MCF 10A (cell line): ENCODE measurements around the gene ACTN4. TPM values are rescaled to one million over a fixed set of nuclear protein-coding genes. Genes with fewer than 3 reads are reported as not detected.

ENCODE experiments used
- BruUV-seq: library from RNA; stranded (reverse); fragments of 400-500 nt; replicated peaks from 2 replicates; lab custom pipeline; 2021; lab: Mats Ljungman, UMichigan
- CTCF ChIA-PET: fragments of 300-600 bp; sonication (Branson Sonifier 250); formaldehyde crosslinking; extraction: SDS; loops from one replicate; lab custom pipeline; 2021; ENCODE audit warnings: antibody characterized with exemption, inconsistent platforms; lab: Yijun Ruan, JAX
- POLR2A ChIA-PET: fragments of 300-600, 350-650 bp; sonication (Branson Sonifier 250); formaldehyde crosslinking; extraction: SDS; loops from one replicate; lab custom pipeline; 2020; ENCODE audit warnings: antibody characterized with exemption, inconsistent platforms; lab: Yijun Ruan, JAX
- DNase-seq: peaks from one replicate; pipeline ENCODE4 v3.0.0-alpha.2; 2018; ENCODE audit not compliant: unreplicated experiment
- H3K27ac Mint-ChIP-seq: one replicate; pipeline ENCODE4 v1.8.0; 2022; ENCODE audit warnings: mild to moderate bottlenecking, low read depth, mixed read lengths; ENCODE audit not compliant: unreplicated experiment
- H3K27me3 Mint-ChIP-seq: one replicate; pipeline ENCODE4 v1.8.0; 2022; ENCODE audit warnings: mixed read lengths; ENCODE audit not compliant: insufficient read depth, unreplicated experiment
- H3K36me3 Mint-ChIP-seq: one replicate; pipeline ENCODE4 v1.8.0; 2022; ENCODE audit warnings: mild to moderate bottlenecking, moderate library complexity, mixed read lengths; ENCODE audit not compliant: insufficient read depth, unreplicated experiment
- H3K4me1 Mint-ChIP-seq: one replicate; pipeline ENCODE4 v1.8.0; 2022; ENCODE audit warnings: mixed read lengths; ENCODE audit not compliant: insufficient read depth, unreplicated experiment
- H3K4me3 Mint-ChIP-seq: one replicate; pipeline ENCODE4 v1.8.0; 2022; ENCODE audit warnings: mild to moderate bottlenecking, moderate library complexity, mixed read lengths; ENCODE audit not compliant: unreplicated experiment
- H3K9me3 Mint-ChIP-seq: one replicate; pipeline ENCODE4 v1.8.0; 2022; ENCODE audit warnings: mixed read lengths; ENCODE audit not compliant: unreplicated experiment
- intact Hi-C: fragments of 100-400 bp; cut with micrococcal nuclease; formaldehyde crosslinking; loops from 2 replicates; pipeline ENCODE4 v1.14.1; 2022
- total RNA-seq: library from RNA; stranded (reverse); gene quantifications from 2 replicates; pipeline ENCODE4 v1.2.3, GENCODE V29; 2022
- TF ChIP-seq, protein P1 (sequence below): fragments of 200-600 bp; IDR thresholded peaks from one replicate; pipeline ENCODE4 v1.8.0; 2022; ENCODE audit warnings: antibody characterized with exemption, mild to moderate bottlenecking; ENCODE audit not compliant: unreplicated experiment

The ACTN4 gene
- total RNA-seq, 1 experiment from 2014 or later: 300 TPM

DNA sequence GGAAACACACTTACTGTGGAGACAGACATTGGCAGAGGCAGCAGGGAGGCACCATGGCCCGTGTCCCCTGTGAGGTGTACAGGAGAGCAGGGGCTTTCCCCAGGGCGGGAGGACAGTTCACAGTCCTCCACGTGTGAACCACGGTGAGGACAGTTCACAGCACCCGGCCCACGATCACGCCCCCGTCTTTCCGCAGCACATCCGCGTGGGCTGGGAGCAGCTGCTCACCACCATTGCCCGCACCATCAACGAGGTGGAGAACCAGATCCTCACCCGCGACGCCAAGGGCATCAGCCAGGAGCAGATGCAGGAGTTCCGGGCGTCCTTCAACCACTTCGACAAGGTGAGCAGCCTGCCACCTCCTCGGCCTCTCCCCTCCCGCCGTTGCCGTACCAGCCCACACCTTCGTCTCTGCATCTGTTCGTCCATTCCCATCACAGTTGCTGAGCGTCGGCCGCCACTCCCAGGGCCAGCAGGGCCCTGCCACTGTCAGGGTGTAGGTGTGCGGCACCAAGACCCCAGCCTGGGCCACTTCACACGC is 79.4 kb downstream of the ACTN4 start:
- Mint-ChIP-seq H3K36me3 (peaks cover 90% of the 10 kb centered on the region), H3K27me3 (no peaks in the 10 kb centered on the region), H3K27ac (no peak overlapping the region), H3K9me3 (no peaks in the 10 kb centered on the region), H3K4me1 (peaks cover 4% of the 10 kb centered on the region), H3K4me3 (no peak overlapping the region)
- no peak for DNase-seq
- no TSS peak for BruUV-seq
- TF ChIP-seq, protein P1, sequence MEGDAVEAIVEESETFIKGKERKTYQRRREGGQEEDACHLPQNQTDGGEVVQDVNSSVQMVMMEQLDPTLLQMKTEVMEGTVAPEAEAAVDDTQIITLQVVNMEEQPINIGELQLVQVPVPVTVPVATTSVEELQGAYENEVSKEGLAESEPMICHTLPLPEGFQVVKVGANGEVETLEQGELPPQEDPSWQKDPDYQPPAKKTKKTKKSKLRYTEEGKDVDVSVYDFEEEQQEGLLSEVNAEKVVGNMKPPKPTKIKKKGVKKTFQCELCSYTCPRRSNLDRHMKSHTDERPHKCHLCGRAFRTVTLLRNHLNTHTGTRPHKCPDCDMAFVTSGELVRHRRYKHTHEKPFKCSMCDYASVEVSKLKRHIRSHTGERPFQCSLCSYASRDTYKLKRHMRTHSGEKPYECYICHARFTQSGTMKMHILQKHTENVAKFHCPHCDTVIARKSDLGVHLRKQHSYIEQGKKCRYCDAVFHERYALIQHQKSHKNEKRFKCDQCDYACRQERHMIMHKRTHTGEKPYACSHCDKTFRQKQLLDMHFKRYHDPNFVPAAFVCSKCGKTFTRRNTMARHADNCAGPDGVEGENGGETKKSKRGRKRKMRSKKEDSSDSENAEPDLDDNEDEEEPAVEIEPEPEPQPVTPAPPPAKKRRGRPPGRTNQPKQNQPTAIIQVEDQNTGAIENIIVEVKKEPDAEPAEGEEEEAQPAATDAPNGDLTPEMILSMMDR: no peak
- CTCF ChIA-PET: no interaction called here
- intact Hi-C loops: no loop called here
- POLR2A ChIA-PET: no interaction called here

DNA sequence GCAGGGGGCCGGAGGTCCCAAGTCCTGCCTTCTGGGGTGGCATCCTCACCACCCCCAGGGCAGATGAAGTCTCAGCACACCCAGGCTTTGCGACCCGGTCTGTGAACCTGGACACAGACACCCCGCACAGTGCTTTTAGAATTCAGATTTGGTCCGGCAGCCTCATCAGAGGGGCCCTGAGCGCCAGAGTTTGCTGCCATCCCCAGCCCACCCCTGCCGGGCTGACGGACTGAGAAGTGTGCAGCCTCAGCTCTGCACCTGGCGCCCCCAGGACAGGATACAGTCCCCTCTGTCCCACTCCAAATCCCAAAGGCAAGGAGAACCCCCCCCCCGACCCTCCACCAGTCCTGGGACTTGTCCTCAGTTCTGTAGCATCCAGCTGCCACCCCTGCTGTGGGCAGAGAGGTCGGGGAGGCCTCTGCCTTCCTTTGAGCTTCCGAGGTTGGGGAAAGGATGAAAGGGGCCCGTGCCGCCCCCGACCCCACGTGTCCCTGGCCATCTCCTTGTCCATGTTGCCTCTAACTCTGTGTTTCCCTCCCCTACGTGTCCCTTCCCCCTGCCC is 79.9 kb downstream of the ACTN4 start:
- intact Hi-C loops: no loop called here
- Mint-ChIP-seq H3K36me3 (peaks cover 91% of the 10 kb centered on the region), H3K27me3 (no peaks in the 10 kb centered on the region), H3K27ac (no peak overlapping the region), H3K4me1 (peaks cover 10% of the 10 kb centered on the region), H3K4me3 (no peak overlapping the region), H3K9me3 (no peaks in the 10 kb centered on the region)
- POLR2A ChIA-PET: interaction anchor here (1.1 kb wide), 1 partner anchor 111 kb away, joined by 3 read pairs; no protein-coding TSS in a partner anchor
- TF ChIP-seq, protein P1: no peak
- DNase-seq: no peak
- CTCF ChIA-PET: no interaction called here
- no TSS peak for BruUV-seq

DNA sequence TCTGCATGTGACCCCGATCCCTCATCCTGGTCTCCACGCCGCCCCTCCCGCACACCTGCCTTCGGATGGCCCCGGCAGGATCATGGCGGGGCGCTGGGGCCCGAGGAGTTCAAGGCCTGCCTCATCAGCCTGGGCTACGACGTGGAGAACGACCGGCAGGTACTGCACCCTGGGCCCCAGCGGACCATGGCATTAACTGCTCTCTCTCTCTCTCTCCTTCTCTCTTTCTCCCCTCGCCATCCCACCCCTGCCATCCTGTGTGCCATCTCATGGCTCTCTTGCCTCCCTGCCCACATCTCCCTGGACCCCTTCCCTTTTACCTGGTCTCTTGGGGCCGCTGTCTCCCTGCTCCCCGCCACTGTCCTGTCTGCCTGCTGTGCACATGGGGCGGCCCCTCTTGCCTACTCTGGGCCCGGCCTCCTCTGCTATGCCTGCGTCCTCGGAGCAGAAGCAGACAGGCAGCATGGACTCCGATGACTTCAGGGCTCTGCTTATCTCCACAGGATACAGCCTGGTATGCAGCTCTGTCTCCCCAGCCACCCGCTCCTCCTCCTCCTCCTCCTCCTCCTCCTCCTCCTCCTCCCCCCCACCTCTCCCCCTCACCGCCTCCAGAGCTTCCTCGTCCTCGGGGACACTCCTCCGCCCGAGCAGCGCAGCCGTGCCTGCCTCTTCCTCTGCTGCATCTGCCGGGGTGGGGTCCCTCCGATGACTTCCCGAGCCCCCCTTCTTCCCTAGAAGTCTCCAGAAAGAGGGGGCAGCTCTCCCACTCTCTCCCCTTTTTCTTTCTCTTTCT is 80.6 kb downstream of the ACTN4 start:
- ChIA-PET POLR2A (interaction anchor here (1.0 to 1.5 kb wide), 3 partner anchors 9 to 172 kb away, joined by 3 to 8 read pairs (median 4); no protein-coding TSS in a partner anchor), CTCF (interaction anchor here (0.5 to 1.4 kb wide), 4 partner anchors 8 to 213 kb away, joined by 3 to 4 read pairs (median 4); no protein-coding TSS in a partner anchor)

More for the DNA sequence above, 80.6 kb downstream of the ACTN4 start:
- TF ChIP-seq, protein P1: no peak
- Mint-ChIP-seq H3K27ac (no peak overlapping the region), H3K9me3 (no peaks in the 10 kb centered on the region), H3K27me3 (no peaks in the 10 kb centered on the region), H3K4me1 (peaks cover 16% of the 10 kb centered on the region), H3K4me3 (no peak overlapping the region), H3K36me3 (peaks cover 86% of the 10 kb centered on the region)
- DNase-seq: no peak
- no TSS peak for BruUV-seq
- intact Hi-C loops: loop anchor here (2.0 kb wide), 1 partner anchor 111 kb away; no protein-coding TSS in a partner anchor
